NCI-H1694 (cell line): ENCODE data around the gene EVL.

Experiments
- DNase-seq: peaks from one replicate; lab custom pipeline; 2025; lab: John Stamatoyannopoulos, UW

The EVL gene

DNA sequence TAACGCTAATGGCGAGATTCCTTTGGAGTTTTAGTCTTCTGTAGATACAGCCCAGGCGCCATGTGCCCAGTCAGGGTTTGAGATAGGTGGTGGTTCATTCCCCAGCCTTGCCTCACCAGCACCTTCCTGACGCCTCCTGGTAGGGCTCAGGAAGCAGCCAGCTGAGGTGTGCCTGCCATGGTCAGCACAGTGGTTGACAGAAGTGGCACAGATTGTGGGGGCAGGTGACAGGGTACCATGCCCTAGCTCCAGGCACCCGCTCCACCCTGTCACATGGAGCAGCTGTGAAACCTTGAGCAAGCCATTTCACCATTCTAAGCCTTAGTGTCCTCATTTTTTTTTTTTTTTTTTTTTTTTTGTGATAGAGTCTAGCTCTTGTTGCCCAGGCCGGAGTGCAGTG lies 45.6 kb downstream of the EVL start:
- DNase-seq = no peak

- DNase-seq = no peak
Measured at GRCh38 chr14:100111931-100112704, 46.9 kb downstream of the EVL start.

DNA sequence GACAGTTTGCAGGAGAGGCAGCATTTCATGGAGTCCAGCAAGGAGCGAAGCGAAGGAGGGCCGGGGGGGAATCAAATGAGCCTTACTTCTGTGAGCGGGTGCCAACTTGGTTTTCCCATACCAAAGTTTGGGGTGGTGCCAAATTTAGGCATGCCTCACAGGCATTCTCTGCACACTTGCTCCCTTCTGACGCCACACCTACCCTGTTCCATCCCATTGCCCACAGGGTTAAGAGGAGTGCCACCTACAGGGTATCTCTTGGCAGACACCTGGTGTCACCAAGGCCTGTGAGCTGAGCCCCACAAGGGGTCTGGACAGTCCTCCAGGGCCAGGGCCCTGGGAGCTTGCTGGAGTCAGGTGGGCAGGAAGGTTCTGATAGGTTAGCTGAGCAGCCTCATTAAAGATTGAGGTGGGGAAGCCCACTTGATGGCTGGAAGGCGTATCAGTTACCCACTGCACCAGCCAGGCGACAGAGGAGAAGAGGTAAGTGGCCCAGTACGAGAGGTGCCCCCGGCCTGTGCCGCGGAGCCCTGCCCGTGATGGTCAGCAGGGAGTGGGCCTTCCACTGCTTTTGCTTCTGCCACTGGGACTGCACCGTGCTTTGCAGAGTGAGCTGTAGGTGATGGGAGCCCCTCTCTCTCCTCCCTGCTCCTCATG lies 49.0 kb downstream of the EVL start:
- DNase-seq = no peak

DNA sequence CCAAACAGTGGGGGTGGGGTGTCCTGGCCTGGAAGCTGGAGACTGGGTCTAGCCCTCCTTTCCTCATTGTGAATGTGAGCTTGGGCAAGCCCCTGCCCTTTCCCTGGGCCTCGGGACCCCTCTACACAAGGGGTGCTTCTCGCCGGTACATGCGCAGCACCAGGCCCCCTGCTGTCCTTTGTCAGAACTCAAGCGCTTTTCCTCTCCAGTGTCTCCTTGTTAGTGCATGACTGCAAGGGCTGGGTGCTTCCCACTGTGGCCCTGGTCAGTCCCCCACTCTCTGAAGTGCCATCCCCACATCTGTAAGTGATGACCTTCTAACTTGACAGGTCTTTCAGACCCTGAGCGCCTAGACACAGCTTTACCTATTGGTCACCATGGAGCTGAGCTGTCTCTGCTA lies 50.0 kb downstream of the EVL start:
- no peak for DNase-seq

GRCh38 chr14:100115726-100116125 lies 50.5 kb downstream of the EVL start:
- no peak for DNase-seq

DNA sequence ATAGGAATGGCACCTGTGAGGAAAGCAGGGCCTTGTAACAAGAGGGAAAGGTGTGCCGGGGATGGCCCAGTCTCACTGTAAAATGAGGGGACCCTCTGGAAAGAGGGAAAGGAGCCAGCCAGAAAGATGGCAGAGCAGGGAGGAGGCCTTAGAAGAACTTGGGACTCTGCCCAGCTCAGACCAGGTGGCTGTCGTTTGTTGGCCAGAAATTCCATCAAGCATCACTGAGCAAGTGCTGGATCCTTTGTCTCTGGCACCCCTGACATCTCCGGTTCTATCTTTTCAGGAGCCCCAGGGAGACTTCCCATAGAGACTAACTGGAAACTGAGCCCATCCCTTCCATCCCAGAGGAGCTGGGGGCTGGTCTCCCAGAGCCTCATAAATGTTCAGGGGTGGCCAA lies 50.9 kb downstream of the EVL start:
- peak; percentile 79 for DNase-seq

- no peak for DNase-seq
Measured at GRCh38 chr14:100117026-100117425, 51.8 kb downstream of the EVL start.

DNA sequence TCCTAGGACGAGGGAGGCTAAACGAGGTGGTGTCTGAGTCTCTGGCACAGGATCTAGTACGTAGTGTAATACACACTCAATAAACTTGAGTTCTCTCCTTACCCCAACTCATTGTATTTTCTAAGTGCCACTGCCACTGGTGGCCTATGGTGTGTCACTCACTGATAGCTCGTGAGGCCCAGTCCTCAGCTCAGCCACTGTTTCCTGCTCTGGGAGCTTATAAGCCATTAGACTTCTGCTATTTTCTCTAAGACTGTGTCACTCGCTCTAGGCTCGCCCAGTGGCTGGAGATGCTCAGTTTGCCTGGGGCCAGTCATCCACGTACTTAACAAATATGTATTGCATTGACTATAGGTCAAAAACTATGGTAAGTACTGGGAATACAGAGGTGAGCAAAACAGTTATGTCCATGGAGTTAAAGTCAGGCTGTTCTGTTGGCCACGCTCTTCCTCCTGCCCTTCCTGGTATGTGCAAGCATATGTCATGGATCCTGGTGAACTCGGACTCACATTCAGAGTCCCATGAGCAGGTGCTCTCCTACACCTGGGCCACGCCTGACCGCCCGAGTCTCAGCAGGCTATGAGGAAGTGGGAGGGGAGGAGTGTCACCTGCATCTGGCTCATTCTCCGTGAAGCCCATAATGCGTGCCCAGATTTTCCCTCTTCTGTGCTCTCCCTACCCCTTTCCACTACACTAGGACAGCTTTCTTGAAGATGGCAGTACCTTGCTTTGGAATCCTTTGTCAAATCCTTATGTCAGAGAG lies 52.6 kb downstream of the EVL start:
- DNase-seq = no peak

DNA sequence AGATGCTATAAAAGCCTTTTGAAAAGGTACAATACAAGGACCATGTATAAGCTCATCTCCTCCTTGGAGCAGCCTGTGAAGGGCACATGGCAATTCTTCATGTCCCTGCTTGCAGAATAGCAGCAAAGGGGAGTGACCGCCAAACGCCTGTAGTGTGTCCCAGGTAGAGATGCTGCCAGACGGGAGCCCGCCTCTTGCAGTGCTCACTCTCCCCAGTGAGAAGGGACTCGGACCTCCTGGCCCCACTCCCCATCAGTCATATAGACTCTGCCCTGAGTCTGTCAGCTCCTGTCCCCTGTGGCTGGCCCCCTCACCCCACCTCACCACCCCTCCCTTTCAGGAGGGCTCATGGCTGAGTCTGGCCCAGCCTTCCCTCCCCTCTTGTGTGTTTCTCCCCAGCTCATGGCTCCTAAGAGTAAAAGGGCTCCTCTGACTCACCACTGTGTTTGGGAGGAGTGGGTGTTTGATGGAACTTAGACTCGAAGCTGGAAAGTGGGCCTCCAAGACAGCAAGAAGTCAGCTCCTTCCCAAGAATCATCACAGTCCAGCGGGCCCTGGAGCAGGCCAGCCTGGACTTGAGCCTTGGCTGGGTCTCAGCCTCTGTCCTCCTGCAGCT lies 53.3 kb downstream of the EVL start:
- no peak for DNase-seq

- no peak for DNase-seq
Measured at GRCh38 chr14:100119251-100119650, 54.0 kb downstream of the EVL start.

DNA sequence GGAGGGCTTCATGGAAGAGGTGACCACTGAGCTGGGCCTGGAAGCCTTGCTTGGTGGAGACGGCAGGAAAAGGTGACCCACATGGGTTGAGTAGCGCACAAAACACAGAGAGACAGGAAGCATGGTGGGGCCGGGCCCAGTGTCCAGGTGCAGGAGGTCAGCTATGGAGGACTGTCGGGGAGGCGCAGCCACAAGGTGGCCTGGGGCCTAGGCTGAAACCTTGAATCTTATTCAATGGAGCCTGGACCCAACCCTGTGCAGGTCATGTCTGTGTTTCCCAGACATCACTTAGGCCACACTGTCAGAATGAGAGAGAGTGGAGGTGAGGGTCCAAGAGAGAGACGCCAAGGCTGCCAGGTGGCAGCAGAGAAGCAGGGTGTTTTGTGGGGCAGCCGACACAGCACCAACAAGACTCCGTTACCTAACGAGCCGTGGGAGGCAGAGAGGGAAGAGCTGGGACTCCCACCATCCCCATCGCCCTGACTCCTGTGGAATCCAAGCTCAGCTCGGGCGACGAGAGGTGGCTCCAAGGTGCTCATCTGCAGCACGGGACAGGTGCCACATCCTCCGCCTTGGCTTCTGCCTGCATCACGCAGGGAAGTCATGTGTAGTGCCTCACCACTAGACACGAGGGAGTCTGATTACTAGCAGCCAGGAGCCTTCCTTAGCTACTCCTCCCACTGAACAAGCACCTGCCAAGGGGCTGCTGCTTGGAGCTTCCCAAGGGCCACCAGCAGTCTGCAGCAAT lies 55.5 kb downstream of the EVL start:
- no peak for DNase-seq

DNA sequence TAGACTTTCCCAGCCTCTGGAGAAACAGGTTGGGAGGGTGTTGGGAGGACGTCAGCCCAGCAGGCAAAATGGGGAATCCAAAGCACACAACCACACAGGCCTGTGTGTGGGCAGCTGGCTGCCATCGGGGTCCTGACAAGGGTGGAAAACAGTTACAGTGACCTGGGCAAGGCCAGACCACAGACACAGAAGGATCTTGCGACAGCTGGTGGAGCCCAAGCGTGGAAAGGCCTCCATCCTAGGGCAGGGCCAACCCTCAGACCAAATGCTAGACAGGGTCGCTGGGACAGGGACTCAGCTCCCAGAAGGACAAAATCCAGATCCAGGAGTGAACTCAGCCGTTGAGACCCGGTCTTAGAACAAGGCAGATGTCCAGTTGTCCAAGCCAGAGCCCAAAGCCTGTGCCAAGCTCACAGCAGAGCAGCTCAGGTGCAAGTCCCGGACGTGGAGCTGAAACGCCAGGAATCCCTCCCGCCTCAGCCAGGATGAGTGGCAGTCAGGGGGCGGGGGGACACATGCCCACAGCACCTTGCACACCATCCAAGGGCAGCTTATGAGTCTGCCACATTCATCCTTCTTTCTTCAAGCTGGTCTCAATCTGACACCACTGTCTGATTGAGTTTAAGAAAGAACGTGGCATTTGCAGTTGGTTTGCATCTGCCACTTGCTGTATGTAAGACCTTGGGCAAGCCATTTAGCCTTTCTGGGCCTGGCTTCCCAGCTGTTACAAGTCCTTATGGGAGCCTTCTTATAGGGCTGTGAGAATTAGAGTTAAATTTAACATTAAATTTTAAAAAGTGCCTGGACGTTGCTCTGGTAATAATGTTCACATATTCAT lies 56.6 kb downstream of the EVL start:
- DNase-seq = no peak

GRCh38 chr14:100122481-100123223 lies 57.4 kb downstream of the EVL start:
- no peak for DNase-seq

GRCh38 chr14:100123618-100124017 lies 58.4 kb downstream of the EVL start:
- DNase-seq = no peak

DNA sequence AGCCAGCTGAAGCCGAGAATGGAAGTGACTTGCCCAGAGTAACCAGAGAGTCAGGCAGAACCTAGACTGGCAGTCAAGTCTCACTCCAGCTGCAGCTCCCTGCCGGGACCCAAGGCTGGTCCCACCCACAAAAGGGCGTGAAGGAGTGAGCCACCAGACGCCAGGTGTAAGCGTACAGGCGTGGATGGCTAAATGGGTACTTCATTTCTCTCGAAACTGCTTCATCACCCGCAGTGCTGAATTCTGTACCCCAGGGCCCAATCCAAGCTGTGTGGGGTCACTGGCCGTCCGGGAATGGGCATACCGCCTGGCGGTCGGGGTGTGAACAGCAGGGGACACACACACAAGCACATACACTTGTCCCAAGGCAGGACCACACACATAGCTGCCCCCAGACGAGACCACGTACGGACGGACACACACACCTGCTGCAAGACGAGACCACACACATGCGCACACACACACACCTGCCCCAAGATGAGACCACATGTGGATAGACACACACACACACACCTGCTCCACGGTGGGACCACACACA lies 59.4 kb downstream of the EVL start:
- DNase-seq = no peak

DNA sequence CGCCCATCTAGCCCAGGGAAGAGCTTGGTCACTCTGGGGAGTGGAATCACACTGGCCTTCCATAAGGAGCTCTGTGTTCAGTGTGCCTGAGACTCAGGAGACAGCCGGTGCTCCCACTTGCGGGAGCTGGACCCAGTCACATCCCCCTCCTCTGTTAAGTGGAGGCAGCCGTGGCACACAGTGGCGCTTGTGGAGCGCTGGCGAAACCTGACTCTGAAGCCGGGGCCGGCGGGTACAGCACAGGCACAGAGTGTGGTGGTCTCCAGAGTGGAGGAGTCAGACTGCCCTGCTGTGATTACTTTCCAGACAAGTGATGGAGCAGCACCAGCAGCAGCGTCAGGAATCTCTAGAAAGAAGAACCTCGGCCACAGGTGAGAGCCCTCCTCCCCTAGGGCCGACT lies 61.2 kb downstream of the EVL start:
- no peak for DNase-seq

- no peak for DNase-seq
Measured at GRCh38 chr14:100127853-100128455, 62.7 kb downstream of the EVL start.

DNA sequence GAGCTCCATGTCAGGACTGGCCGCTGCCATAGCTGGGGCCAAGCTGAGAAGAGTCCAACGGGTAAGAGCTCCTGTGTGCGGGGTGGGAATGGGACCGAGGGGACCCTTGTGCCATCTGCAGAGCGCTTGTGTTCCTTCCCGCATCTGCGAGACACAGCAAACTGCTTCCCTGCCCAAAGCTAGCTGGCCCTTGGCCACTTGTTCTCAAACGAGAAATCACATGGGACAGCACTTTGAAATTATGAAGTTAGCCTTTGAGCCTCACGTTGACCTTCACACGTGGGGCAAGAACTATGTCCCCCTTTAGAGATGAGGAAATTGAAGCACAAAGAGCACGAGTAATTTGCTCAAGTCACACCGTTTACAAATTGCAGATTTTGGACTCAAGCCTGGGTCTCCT lies 63.5 kb downstream of the EVL start:
- no peak for DNase-seq

GRCh38 chr14:100129161-100129589 lies 64.0 kb downstream of the EVL start:
- DNase-seq = no peak
